A549 (cell line): ENCODE data around the gene SART1. TPM values are rescaled to one million over a fixed set of nuclear protein-coding genes. Genes with fewer than 3 reads are reported as not detected.

Experiments used
- ATAC-seq, 2 experiments: fragments of 200-7000 bp in 1 of 2; fragments of >200 bp in 1 of 2; cut with Nextera tagmentation in 1 of 2; cut with Tn5 transposase in 1 of 2; 3 replicates each; pipeline versions ENCODE4 v1.8.0 to v1.9.1; 2018 to 2020; ENCODE audit warnings: mild to moderate bottlenecking in 1 of 2, moderate library complexity in 1 of 2
- CTCF ChIA-PET: fragments of 300-600 bp; sonication (Branson Sonifier 250); formaldehyde crosslinking; extraction: SDS; loops from one replicate; lab custom pipeline; 2021; ENCODE audit warnings: antibody characterized with exemption, inconsistent platforms; lab: Yijun Ruan, JAX
- POLR2A ChIA-PET: fragments of 350-600 bp; formaldehyde crosslinking; extraction: SDS; loops from one replicate; lab custom pipeline; 2021; ENCODE audit warnings: antibody characterized with exemption, inconsistent platforms; lab: Yijun Ruan, JAX
- DNase-seq, 2 experiments: peaks; one replicate each; pipeline versions ENCODE4 v3.0.0 to v3.0.0-alpha.2; 2011 to 2016; ENCODE audit warnings: low read depth in 1 of 2, low spot score in 1 of 2
- FAIRE-seq: peaks from 2 replicates; lab custom pipeline; 2011; peaks lifted over from hg19 to GRCh38; lab: Jason Lieb, UNC
- H3K27ac ChIP-seq, 2 experiments: fragments of >200 bp; sonication (Bioruptor Twin); formaldehyde crosslinking; 3 replicates each; pipeline ENCODE4 v1.5.1; 2016 to 2017
- H3K4me1 ChIP-seq: fragments of >200 bp; sonication (Bioruptor Twin); formaldehyde crosslinking; 3 replicates; pipeline ENCODE4 v1.6.1; 2016
- H3K4me2 ChIP-seq: fragments of >200 bp; sonication (Bioruptor Twin); formaldehyde crosslinking; 3 replicates; pipeline ENCODE4 v1.6.1; 2016
- H3K4me3 ChIP-seq: fragments of >200 bp; sonication (Bioruptor Twin); formaldehyde crosslinking; 3 replicates; pipeline ENCODE4 v1.5.1; 2016
- H3K9me3 ChIP-seq: fragments of >200 bp; sonication (Bioruptor Twin); formaldehyde crosslinking; 3 replicates; pipeline ENCODE4 v1.6.1; 2016
- CBX2 ChIP-seq: fragments of 200-600 bp; sonication (generic); IDR thresholded peaks from 2 replicates; pipeline ENCODE4 v1.6.1; 2016; ENCODE audit warnings: low read depth, mild to moderate bottlenecking, borderline replicate concordance
- EP300 ChIP-seq, 2 experiments: fragments of >200 bp; sonication (Bioruptor Twin); formaldehyde crosslinking; IDR thresholded peaks; 2 replicates in 1 of 2; 3 replicates in 1 of 2; pipeline ENCODE4 v1.6.1; 2016 to 2017
- HES2 ChIP-seq: fragments of >200 bp; sonication (Bioruptor Twin); formaldehyde crosslinking; IDR thresholded peaks from 2 replicates; pipeline ENCODE4 v1.6.1; 2016
- KDM5A ChIP-seq: fragments of 200-600 bp; sonication (generic); IDR thresholded peaks from 2 replicates; pipeline ENCODE4 v1.6.1; 2016; ENCODE audit warnings: antibody characterized with exemption, mild to moderate bottlenecking
- MAFK ChIP-seq: fragments of 450-650 bp; IDR thresholded peaks from 2 replicates; pipeline ENCODE4 v1.6.1; 2014; ENCODE audit not compliant: partially characterized antibody
- PHF8 ChIP-seq: fragments of 200-600 bp; sonication (generic); IDR thresholded peaks from 2 replicates; pipeline ENCODE4 v1.6.1; 2016; ENCODE audit warnings: low read depth, mild to moderate bottlenecking, antibody characterized with exemption, moderate library complexity, borderline replicate concordance
- SMC3 ChIP-seq: fragments of >200 bp; sonication (Bioruptor Twin); formaldehyde crosslinking; IDR thresholded peaks from 3 replicates; pipeline ENCODE4 v1.6.1; 2018; ENCODE audit warnings: inconsistent platforms
- TFCP2L1 ChIP-seq: fragments of 250-450 bp; sonication (Bioruptor Pico); IDR thresholded peaks from 2 replicates; pipeline ENCODE4 v1.5.0; 2021; ENCODE audit warnings: mild to moderate bottlenecking
- TP53 ChIP-seq: fragments of 250-450 bp; sonication (Bioruptor Pico); IDR thresholded peaks from 2 replicates; pipeline ENCODE4 v1.5.0; 2021; ENCODE audit warnings: mild to moderate bottlenecking, moderate library complexity
- ZFP36 ChIP-seq: fragments of 450-650 bp; IDR thresholded peaks from 2 replicates; pipeline ENCODE4 v1.6.1; 2014; ENCODE audit warnings: borderline replicate concordance; ENCODE audit not compliant: partially characterized antibody
- WGBS: methylation state at CpG from one replicate; pipeline ENCODE4 v1.1.6; 2017; ENCODE audit errors: missing lambda C conversion rate; 5-methylcytosine and 5-hydroxymethylcytosine counted together
- polyA plus RNA-seq, 4 experiments: library from polyadenylated mRNA; depleted of rRNA in 3 of 4; stranded (reverse); fragments of >200 nt; fragmentation: RNase III in 1 of 4; extraction: RNeasy Plus Mini Kit Qiagen cat#74134 plus additional on column Dnase treatment in 1 of 4; gene quantifications; 2 replicates in 3 of 4; 3 replicates in 1 of 4; pipeline ENCODE4 v1.2.3, GENCODE V29; 2011 to 2017
- TF ChIP-seq, protein P1 (sequence below): fragments of 250-450 bp; sonication (Bioruptor Pico); IDR thresholded peaks from 2 replicates; pipeline ENCODE4 v1.5.0; 2020; ENCODE audit warnings: low read depth, mild to moderate bottlenecking, moderate library complexity
- TF ChIP-seq, protein P2 (sequence below): fragments of 200-600 bp; sonication (generic); IDR thresholded peaks from 2 replicates; pipeline ENCODE4 v1.6.1; 2016; ENCODE audit warnings: antibody characterized with exemption, mild to moderate bottlenecking, moderate library complexity

Gene SART1
- polyA plus RNA-seq, 2 of the 4 experiments (the other 2 are of a cell fraction) = 22.0 to 53.8 TPM

- 75% methylated on average over 6 of the region's 7 CpGs for WGBS
- FAIRE-seq = no peak
These were observed 52.2 kb downstream of the SART1 start for GRCh38 chr11:66013762-66014100.

GRCh38 chr11:66014804-66015453 lies 53.4 kb downstream of the SART1 start:
- TF ChIP-seq SMC3 = no peak
- TF ChIP-seq EP300 (IDR thresholded peaks at IDR 0.05) = no peak
- H3K27ac ChIP-seq = peak overlapping the region in 1 of 2 experiments; percentile 48; a peak in 3 of 6 replicates
- no peak overlapping the region for H3K4me2 ChIP-seq
- CTCF ChIA-PET = interaction anchor here (0.6 to 11.6 kb wide), 9 partner anchors 7 to 331 kb away, joined by 3 to 121 read pairs (median 3); no protein-coding TSS in a partner anchor
- no peak overlapping the region for H3K4me3 ChIP-seq
- FAIRE-seq (no peak), ATAC-seq (peak in 1 of 2 experiments; percentile 39; a peak in 3 of 6 replicates), DNase-seq (no peak)
- 95% methylated on average over 4 of the region's 6 CpGs for WGBS
- peaks cover 12% of the 10 kb centered on the region for H3K4me1 ChIP-seq
- POLR2A ChIA-PET = no interaction called here
- H3K9me3 ChIP-seq = no peaks in the 10 kb centered on the region

More at GRCh38 chr11:66013762-66014100, 52.2 kb downstream of the SART1 start:
- H3K4me3 ChIP-seq = no peak overlapping the region
- ChIA-PET CTCF (interaction anchor here (0.6 to 11.6 kb wide), 7 partner anchors 8 to 55 kb away, joined by 3 to 121 read pairs (median 4); partner anchors contain the start of gene CATSPER1), POLR2A (interaction anchor here (1.1 to 1.8 kb wide), 2 partner anchors 9 to 11 kb away, joined by 3 to 12 read pairs; partner anchors contain the start of genes BANF1 and EIF1AD)
- H3K9me3 ChIP-seq = no peaks in the 10 kb centered on the region
- no peak overlapping the region for H3K27ac ChIP-seq
- no peak for TF ChIP-seq CBX2
- TF ChIP-seq HES2 = no peak
- no peak for TF ChIP-seq KDM5A
- no peak for ATAC-seq
- peaks cover 12% of the 10 kb centered on the region for H3K4me1 ChIP-seq
- no peak overlapping the region for H3K4me2 ChIP-seq
- no peak for DNase-seq

DNA sequence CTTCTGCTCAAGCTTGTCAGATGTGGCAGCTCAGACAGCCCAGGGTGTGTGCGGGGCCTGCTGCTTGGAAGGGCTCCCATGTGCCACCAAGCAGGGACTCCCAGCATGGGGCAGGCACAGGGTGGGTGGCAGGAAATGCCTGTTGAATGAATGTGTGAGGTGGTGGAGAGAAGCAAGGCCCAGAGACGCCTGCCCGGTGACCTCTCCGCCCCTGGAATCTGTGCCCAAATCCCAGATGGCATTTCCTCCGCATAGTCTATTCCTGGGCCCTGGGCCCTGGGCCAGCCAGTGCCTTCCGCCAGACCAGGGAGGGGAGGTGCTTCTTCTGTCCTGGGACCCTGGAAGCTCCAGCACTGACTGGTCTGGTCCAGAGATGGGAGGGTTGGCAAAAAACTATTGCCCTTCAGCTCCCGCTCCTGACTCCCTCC lies 53.9 kb downstream of the SART1 start:
- H3K4me3 ChIP-seq = no peak overlapping the region
- peak overlapping the region in 1 of 2 experiments; percentile 48; a peak in 2 of 6 replicates for H3K27ac ChIP-seq
- ChIA-PET CTCF (interaction anchor here (0.6 to 1.4 kb wide), 7 partner anchors 22 to 131 kb away, joined by 3 to 7 read pairs (median 3); no protein-coding TSS in a partner anchor), POLR2A (no interaction called here)
- TF ChIP-seq PHF8 = no peak
- TF ChIP-seq HES2 = no peak
- TF ChIP-seq, protein P1, sequence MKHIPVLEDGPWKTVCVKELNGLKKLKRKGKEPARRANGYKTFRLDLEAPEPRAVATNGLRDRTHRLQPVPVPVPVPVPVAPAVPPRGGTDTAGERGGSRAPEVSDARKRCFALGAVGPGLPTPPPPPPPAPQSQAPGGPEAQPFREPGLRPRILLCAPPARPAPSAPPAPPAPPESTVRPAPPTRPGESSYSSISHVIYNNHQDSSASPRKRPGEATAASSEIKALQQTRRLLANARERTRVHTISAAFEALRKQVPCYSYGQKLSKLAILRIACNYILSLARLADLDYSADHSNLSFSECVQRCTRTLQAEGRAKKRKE (CRISPR knock-in tag) = no peak
- no peak for TF ChIP-seq TFCP2L1
- no peak for TF ChIP-seq MAFK
- TF ChIP-seq, protein P2, sequence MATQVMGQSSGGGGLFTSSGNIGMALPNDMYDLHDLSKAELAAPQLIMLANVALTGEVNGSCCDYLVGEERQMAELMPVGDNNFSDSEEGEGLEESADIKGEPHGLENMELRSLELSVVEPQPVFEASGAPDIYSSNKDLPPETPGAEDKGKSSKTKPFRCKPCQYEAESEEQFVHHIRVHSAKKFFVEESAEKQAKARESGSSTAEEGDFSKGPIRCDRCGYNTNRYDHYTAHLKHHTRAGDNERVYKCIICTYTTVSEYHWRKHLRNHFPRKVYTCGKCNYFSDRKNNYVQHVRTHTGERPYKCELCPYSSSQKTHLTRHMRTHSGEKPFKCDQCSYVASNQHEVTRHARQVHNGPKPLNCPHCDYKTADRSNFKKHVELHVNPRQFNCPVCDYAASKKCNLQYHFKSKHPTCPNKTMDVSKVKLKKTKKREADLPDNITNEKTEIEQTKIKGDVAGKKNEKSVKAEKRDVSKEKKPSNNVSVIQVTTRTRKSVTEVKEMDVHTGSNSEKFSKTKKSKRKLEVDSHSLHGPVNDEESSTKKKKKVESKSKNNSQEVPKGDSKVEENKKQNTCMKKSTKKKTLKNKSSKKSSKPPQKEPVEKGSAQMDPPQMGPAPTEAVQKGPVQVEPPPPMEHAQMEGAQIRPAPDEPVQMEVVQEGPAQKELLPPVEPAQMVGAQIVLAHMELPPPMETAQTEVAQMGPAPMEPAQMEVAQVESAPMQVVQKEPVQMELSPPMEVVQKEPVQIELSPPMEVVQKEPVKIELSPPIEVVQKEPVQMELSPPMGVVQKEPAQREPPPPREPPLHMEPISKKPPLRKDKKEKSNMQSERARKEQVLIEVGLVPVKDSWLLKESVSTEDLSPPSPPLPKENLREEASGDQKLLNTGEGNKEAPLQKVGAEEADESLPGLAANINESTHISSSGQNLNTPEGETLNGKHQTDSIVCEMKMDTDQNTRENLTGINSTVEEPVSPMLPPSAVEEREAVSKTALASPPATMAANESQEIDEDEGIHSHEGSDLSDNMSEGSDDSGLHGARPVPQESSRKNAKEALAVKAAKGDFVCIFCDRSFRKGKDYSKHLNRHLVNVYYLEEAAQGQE = no peak
- no peak for TF ChIP-seq TP53 (CRISPR knock-in tag)
- no peak for TF ChIP-seq ZFP36
- no peak for FAIRE-seq
- H3K4me2 ChIP-seq = no peak overlapping the region
- WGBS = 34% methylated on average over 6 of the region's 7 CpGs
- peaks cover 12% of the 10 kb centered on the region for H3K4me1 ChIP-seq
- ATAC-seq = peak in 1 of 2 experiments; percentile 26; a peak in 3 of 6 replicates
- no peaks in the 10 kb centered on the region for H3K9me3 ChIP-seq
- no peak for DNase-seq
